Activated CD4-positive, alpha-beta T cell treated with anti-CD3 and anti-CD28 coated beads, Interleukin-2, amount 10 ng/mL, durations not matched to agents 24 days and 14 days (primary cell): Measurements from ENCODE around the gene PPP1R2B. TPM values are rescaled to one million over a fixed set of nuclear protein-coding genes. Genes with fewer than 3 reads are reported as not detected.

Source experiments
- DNase-seq: peaks from one replicate; pipeline ENCODE4 v3.0.0; 2022
- H3K27ac Mint-ChIP-seq: one replicate; pipeline ENCODE4 v1.8.0; 2022; ENCODE audit warnings: mild to moderate bottlenecking, mixed read lengths
- H3K27me3 Mint-ChIP-seq: one replicate; pipeline ENCODE4 v1.8.0; 2022; ENCODE audit warnings: mixed read lengths
- H3K36me3 Mint-ChIP-seq: one replicate; pipeline ENCODE4 v1.8.0; 2022; ENCODE audit warnings: low read depth, mild to moderate bottlenecking, mixed read lengths
- H3K4me1 Mint-ChIP-seq: one replicate; pipeline ENCODE4 v1.8.0; 2021; ENCODE audit warnings: mixed read lengths
- H3K4me3 Mint-ChIP-seq: one replicate; pipeline ENCODE4 v1.8.0; 2022; ENCODE audit warnings: mild to moderate bottlenecking, moderate library complexity, mixed read lengths
- H3K9me3 Mint-ChIP-seq: one replicate; pipeline ENCODE4 v1.8.0; 2021; ENCODE audit warnings: mixed read lengths
- intact Hi-C: fragments of 100-400 bp; cut with micrococcal nuclease; formaldehyde crosslinking; loops from one replicate; pipeline ENCODE4 v1.15.1; 2023
- total RNA-seq: library from RNA; stranded (reverse); gene quantifications from 2 replicates; pipeline ENCODE4 v1.2.3, GENCODE V29; 2022

PPP1R2B gene
- total RNA-seq, 1 donor from 2014 or later: 0.58 TPM

DNA sequence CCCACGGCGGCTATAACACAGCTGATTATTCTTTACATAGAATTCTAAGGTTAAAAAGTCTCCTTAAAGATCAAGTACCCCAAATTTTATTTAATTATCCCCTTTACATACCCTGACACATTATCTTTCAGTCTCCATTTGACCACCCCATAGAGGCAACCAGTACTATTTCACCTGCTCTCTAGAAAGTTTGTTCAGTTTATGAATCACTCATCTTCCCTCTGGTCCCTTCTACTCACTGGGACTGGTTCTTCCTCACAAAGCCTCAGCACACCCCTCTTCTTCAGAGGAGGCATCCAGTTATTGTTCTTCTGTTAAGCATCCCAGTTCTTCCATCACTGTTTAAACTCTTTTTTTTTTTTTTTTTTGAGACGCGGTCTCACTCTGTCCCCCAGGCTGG lies 42.8 kb downstream of the PPP1R2B start:
- H3K9me3 Mint-ChIP-seq: peaks cover 10% of the 10 kb centered on the region
- H3K27ac Mint-ChIP-seq: peak overlapping the region; percentile 88
- peaks cover 42% of the 10 kb centered on the region for H3K4me1 Mint-ChIP-seq
- peak overlapping the region; percentile 59 for H3K4me3 Mint-ChIP-seq
- intact Hi-C loops: loop anchor here (1.0 to 2.0 kb wide), 3 partner anchors 20 to 132 kb away; no protein-coding TSS in a partner anchor
- no peak for DNase-seq
- H3K36me3 Mint-ChIP-seq: peaks cover 8% of the 10 kb centered on the region
- H3K27me3 Mint-ChIP-seq: no peaks in the 10 kb centered on the region

DNA sequence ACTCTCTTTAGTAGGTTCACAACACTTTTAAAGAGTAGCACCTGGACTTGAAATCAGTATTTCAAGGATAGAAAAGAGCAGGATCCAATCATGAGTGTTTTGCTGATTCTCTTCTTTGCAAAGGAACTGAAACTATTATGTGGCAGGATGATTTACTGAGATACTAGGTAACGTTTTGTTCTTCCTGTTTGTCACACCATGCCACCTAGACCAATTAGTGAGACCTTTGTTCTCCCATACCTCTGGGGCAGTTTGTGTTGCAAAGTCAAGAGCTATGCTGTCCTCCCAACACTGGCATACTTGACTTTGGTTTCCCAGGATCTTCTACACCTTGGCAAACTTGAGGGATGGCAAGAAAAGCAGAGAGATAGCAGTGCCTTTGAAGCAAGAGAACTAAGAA lies 43.4 kb downstream of the PPP1R2B start:
- peak; percentile 65 for DNase-seq
- intact Hi-C loops: loop anchor here (2.0 kb wide), 1 partner anchor 19 kb away; no protein-coding TSS in a partner anchor
- no peaks in the 10 kb centered on the region for H3K27me3 Mint-ChIP-seq
- peak overlapping the region; percentile 88 for H3K27ac Mint-ChIP-seq
- peak overlapping the region; percentile 59 for H3K4me3 Mint-ChIP-seq
- H3K36me3 Mint-ChIP-seq: peaks cover 8% of the 10 kb centered on the region
- peaks cover 42% of the 10 kb centered on the region for H3K4me1 Mint-ChIP-seq
- peaks cover 10% of the 10 kb centered on the region for H3K9me3 Mint-ChIP-seq

GRCh38 chr5:156896546-156896945 lies 46.5 kb downstream of the PPP1R2B start:
- no peak overlapping the region for H3K4me3 Mint-ChIP-seq
- no peaks in the 10 kb centered on the region for H3K27me3 Mint-ChIP-seq
- H3K27ac Mint-ChIP-seq: no peak overlapping the region
- H3K4me1 Mint-ChIP-seq: peaks cover 31% of the 10 kb centered on the region
- intact Hi-C loops: no loop called here
- H3K36me3 Mint-ChIP-seq: peaks cover 14% of the 10 kb centered on the region
- H3K9me3 Mint-ChIP-seq: peaks cover 15% of the 10 kb centered on the region
- no peak for DNase-seq

Other genes starting within 250 kb of the PPP1R2B start
- 13.9 and 15.1 TPM in 2 replicates for gene TIMD4, start 112.9 kb downstream of the PPP1R2B start, total RNA-seq
- 1.6 and 2.2 TPM in 2 replicates for gene HAVCR1, start 208.8 kb downstream of the PPP1R2B start, total RNA-seq